GM12864 (cell line): ENCODE results near the gene TSPO2.

ENCODE experiments used
- DNase-seq: peaks from one replicate; pipeline ENCODE4 v3.0.0-alpha.2; 2011; ENCODE audit warnings: low read depth
- H3K4me3 ChIP-seq: 2 replicates; pipeline ENCODE4 v1.5.1; 2011; ENCODE audit warnings: mild to moderate bottlenecking, low read depth, low read length, control low read depth
- TF ChIP-seq, protein P1 (sequence below): IDR thresholded peaks from 2 replicates; pipeline ENCODE4 v1.5.1; 2011; ENCODE audit warnings: low read depth, mild to moderate bottlenecking, moderate library complexity, low read length, control low read depth, inconsistent platforms; ENCODE audit errors: missing control alignments

The TSPO2 gene

DNA sequence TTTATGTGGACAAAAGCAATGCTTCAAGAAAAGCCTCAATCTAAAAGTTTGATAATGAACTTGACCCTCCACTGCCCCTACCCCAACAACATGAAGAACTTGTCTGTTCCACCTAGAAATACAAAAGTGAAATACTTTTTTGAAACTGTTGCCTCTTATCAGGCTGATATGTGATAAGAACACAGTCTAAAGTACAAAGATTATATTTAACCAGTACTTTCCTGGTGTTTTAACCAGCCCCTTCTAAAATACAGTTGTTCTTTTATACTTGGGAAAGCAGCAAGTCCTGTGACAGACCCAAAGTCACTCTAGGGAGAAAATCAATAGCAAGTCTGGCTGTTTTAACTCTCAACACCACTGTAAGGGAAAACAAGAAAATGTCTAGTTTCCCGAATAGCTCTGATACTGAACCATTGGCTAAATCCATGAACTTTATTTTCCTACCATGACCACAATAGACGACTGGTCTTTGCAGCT lies 23.3 kb downstream of the TSPO2 start:
- TF ChIP-seq, protein P1, sequence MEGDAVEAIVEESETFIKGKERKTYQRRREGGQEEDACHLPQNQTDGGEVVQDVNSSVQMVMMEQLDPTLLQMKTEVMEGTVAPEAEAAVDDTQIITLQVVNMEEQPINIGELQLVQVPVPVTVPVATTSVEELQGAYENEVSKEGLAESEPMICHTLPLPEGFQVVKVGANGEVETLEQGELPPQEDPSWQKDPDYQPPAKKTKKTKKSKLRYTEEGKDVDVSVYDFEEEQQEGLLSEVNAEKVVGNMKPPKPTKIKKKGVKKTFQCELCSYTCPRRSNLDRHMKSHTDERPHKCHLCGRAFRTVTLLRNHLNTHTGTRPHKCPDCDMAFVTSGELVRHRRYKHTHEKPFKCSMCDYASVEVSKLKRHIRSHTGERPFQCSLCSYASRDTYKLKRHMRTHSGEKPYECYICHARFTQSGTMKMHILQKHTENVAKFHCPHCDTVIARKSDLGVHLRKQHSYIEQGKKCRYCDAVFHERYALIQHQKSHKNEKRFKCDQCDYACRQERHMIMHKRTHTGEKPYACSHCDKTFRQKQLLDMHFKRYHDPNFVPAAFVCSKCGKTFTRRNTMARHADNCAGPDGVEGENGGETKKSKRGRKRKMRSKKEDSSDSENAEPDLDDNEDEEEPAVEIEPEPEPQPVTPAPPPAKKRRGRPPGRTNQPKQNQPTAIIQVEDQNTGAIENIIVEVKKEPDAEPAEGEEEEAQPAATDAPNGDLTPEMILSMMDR = no peak
- no peak overlapping the region for H3K4me3 ChIP-seq
- no peak for DNase-seq

DNA sequence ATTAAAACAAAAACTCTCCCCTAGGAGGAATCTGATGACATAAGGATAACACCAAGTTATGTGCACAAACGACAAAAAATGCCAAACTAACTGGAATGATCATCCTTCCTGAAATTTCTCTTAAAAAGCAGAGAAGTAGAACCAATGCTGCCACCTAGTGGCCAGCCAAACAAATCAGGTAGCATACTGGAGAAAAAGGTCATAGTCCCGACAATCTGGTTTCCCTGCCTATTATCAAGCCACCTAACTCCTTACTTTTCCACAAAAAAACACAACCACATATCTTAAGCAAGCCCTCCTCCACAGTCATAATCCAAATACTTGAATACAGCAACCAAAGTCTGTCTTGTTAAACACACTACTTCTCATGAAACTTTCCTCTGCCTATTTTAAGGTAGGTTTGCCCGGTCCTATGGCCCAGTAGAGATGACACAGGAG lies 24.6 kb downstream of the TSPO2 start:
- TF ChIP-seq, protein P1 = peak; percentile 79
- peak; percentile 48 for DNase-seq
- H3K4me3 ChIP-seq = no peak overlapping the region

DNA sequence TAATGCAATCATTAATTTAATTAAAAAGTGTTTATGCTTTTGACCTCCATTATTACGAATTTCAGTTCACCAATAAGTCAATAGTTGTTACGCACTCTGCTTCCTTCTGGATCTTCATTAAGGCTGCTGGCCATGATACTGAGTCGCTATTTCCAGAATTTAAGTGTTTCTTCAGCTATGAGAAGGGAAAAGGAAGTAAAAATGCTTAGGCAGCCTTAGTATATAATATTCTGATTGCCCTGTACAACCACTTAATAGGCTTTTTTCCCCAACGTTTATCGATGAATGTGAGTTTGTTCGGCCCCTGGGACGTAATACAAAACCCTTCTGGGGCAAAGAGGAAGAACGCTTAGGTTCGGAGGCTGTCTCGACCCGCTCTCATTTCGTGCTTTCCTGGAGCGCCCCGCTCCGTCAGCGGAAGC lies 29.2 kb downstream of the TSPO2 start:
- TF ChIP-seq, protein P1 = peak; percentile 9
- DNase-seq = no peak
- peak overlapping the region; percentile 99 for H3K4me3 ChIP-seq

DNA sequence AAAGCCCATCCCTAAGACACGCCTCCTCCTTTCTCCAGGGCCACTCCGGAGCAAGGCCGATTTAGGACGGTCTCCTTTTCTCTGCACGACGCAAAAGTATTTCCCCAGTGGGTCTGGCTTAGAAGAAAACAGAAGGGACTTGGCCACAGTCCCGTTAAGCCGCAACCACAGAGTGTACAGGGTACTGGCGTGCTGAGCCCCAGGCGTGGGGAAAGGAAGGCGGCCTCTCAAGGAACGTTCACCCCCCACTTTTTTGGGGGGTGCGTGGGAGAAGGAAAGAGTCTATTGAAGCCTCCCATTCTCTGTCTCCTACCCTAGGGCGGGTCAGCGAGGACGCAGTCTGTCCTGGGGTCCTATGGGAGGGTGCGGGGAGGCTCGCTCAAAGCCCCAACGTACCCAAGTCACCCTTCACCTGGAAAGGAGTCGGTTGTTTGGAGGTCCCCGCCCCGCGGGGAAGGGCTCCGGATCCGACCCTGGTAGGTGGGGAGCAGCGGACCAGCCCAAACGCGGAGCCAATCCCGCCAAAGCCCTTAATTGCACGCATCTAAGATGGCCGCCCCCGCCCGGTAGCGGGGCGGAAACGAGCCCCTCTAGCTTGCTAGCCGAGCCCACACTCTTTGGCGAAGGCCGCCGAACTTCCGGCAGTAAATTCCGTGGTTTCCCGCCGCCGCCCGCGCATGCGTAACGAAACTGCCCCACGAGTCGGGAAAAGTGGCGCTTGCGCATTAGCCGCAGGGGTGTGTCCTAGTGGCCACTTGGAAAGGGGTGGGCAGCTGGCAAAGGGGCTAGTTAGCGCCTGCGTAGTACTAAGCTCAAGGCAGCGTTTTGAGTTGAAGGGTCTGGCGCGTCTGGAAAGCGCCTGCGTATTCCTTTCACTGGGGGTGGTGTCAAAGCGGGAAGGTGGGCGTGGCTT lies 29.9 kb downstream of the TSPO2 start, which contains the start of gene OARD1:
TSS of gene OARD1 (minus strand) at position 434 of the 913 bp plus-strand sequence. CDS start 722 bp downstream, outside the sequence.
- H3K4me3 ChIP-seq = peak within 1 kb of the TSS; percentile 99
- TF ChIP-seq, protein P1 = no peak
- DNase-seq = peak; percentile 95

DNA sequence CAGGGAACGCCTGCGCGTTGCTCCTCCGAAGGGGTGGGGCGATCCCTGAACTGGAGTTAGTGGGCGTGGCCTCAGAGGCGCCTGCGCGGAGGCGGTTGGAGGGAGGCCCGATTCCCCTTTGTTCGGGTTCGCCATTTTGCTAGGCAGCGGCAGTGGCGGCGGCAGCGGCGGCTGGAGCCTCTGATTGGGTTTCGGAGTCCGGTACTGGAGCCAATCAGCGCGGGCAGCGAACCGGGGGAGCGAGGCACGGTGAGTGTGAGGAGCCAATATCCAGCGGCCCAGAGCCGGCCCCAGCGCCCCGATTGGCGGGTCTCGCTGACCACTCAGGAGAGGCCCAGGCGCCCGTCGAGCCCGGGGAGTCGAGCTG lies 30.6 kb downstream of the TSPO2 start, which contains the start of gene NFYA:
TSS of gene NFYA (plus strand) at position 139 of the 367 bp plus-strand sequence. CDS start 6,116 bp downstream, outside the sequence.
- peak within 1 kb of the TSS; percentile 99 for H3K4me3 ChIP-seq
- no peak for DNase-seq
- TF ChIP-seq, protein P1 = no peak

DNA sequence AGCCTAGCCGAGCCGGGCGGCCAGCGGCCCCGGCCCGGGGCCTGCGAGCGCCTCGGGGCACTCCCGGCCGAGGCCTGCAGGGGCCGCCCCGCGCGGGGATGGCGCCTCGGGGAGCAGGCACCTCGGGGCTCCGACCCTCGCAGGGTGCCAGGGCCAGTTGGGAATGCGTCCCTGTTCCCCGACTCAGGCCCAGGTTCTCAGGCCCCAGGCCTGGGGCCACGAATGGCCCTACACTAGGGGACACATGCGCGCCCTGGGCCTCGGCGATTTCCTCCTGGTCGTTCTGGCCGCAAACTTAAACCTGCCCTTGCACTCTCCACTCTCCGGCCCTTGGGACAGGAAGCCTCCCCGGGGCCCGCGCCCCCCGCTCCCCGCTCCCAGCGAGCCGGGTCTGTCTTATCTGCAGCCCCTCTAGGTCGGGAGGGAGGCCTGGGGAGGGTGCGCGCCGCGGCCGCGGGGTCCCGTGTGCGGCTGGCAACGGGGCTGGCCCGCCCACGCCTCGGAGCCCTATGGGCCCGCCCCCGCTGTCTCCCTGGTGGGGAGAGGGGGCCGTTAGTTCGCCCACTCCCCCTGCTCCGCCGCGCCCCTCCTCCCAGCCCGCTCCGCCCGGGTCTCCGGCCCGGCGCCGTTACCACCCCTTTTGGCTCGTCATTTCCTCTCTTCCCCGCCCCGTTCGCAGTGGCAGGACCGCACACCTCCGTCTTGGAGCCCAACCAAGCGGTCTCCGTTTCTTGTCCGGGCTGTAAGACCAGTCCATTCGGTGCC lies 31.1 kb downstream of the TSPO2 start:
- TF ChIP-seq, protein P1 = peak; percentile 32
- DNase-seq = peak; percentile 40
- peak overlapping the region; percentile 99 for H3K4me3 ChIP-seq
